K562 (cell line): ENCODE results near the gene CLDN5. TPM values are rescaled to one million over a fixed set of nuclear protein-coding genes. Genes with fewer than 3 reads are reported as not detected.

Source experiments
- ATAC-seq: fragments of 200-7000 bp; cut with Tn5 transposase; 3 replicates; pipeline ENCODE4 v1.9.1; 2020; ENCODE audit warnings: moderate library complexity
- BruUV-seq: library from RNA; stranded (reverse); fragments of 400-500 nt; replicated peaks from 2 replicates; lab custom pipeline; 2021; lab: Mats Ljungman, UMichigan
- CTCF ChIA-PET: fragments of 300-600 bp; formaldehyde crosslinking; extraction: SDS; loops from one replicate; lab custom pipeline; 2021; ENCODE audit warnings: low intra/inter-chr PET ratio; lab: Yijun Ruan, JAX
- POLR2A ChIA-PET: fragments of 300-600, 350-650 bp; sonication (Branson Sonifier 250); formaldehyde crosslinking; extraction: SDS; loops from one replicate; lab custom pipeline; 2021; ENCODE audit warnings: antibody characterized with exemption, inconsistent platforms; lab: Yijun Ruan, JAX
- DNase-seq, 4 experiments: peaks; one replicate each; pipeline versions ENCODE4 v3.0.0 to v3.0.0-alpha.2; 2011 to 2018; ENCODE audit warnings: low spot score in 3 of 4, mixed read lengths in 3 of 4; ENCODE audit errors: extremely low read depth in 1 of 4
- FAIRE-seq: peaks from 2 replicates; lab custom pipeline; 2011; peaks lifted over from hg19 to GRCh38; lab: Jason Lieb, UNC
- H2AFZ ChIP-seq: 2 replicates; pipeline ENCODE4 v1.6.0; 2011; ENCODE audit warnings: low read depth, low read length, control low read depth, inconsistent platforms
- H3K27ac ChIP-seq: fragments of 200-600 bp; 3 replicates; pipeline ENCODE4 v1.8.0; 2011; ENCODE audit warnings: low read depth, mild to moderate bottlenecking, control low read depth, inconsistent platforms, low read length, moderate library complexity, mixed read lengths; ENCODE audit errors: extremely low read depth
- H3K27me3 ChIP-seq, 2 experiments: fragments of 300-600 bp in 1 of 2; 2 replicates in 1 of 2; 3 replicates in 1 of 2; pipeline versions ENCODE4 v1.6.0 to v1.8.0; 2011; ENCODE audit warnings: inconsistent platforms in 2 of 2, low read length in 2 of 2, mild to moderate bottlenecking in 1 of 2, mixed read lengths in 1 of 2, moderate library complexity in 1 of 2; ENCODE audit not compliant: control insufficient read depth in 2 of 2, insufficient read depth in 2 of 2
- H3K36me3 ChIP-seq: fragments of 300-600 bp; 3 replicates; pipeline ENCODE4 v1.8.0; 2011; ENCODE audit warnings: mild to moderate bottlenecking, low read length, inconsistent platforms; ENCODE audit not compliant: control insufficient read depth, insufficient read depth
- H3K4me1 ChIP-seq, 2 experiments: fragments of 200-600 bp in 1 of 2; replicated peaks in 1 of 2; 2 replicates in 1 of 2; 3 replicates in 1 of 2; pipeline versions ENCODE4 v1.5.1 to v1.8.0; 2011; ENCODE audit warnings: inconsistent platforms in 2 of 2, low read length in 2 of 2, mild to moderate bottlenecking in 1 of 2, mixed read lengths in 1 of 2, moderate library complexity in 1 of 2; ENCODE audit not compliant: control insufficient read depth in 2 of 2, insufficient read depth in 2 of 2
- H3K4me2 ChIP-seq: 2 replicates; pipeline ENCODE4 v1.6.1; 2011; ENCODE audit warnings: low read length, control low read depth, inconsistent platforms, mixed read lengths; ENCODE audit not compliant: insufficient read depth
- H3K4me3 ChIP-seq: fragments of 200-600 bp; sonication (generic), shearing (Covaris generic); 2 replicates; pipeline ENCODE4 v1.5.1; 2016; ENCODE audit warnings: control low read depth, inconsistent platforms
- H3K79me2 ChIP-seq: fragments of 200-600 bp; 3 replicates; pipeline ENCODE4 v1.8.0; 2011; ENCODE audit warnings: low read length, inconsistent platforms; ENCODE audit not compliant: control insufficient read depth, insufficient read depth
- H3K9ac ChIP-seq, 2 experiments: 2 replicates each; pipeline versions ENCODE4 v1.6.0 to v1.6.1; 2011; ENCODE audit warnings: low read depth in 2 of 2, low read length in 2 of 2, control low read depth in 1 of 2, inconsistent platforms in 1 of 2, mild to moderate bottlenecking in 1 of 2, mixed read lengths in 1 of 2; ENCODE audit not compliant: insufficient read depth in 1 of 2
- H3K9me1 ChIP-seq: one replicate; pipeline ENCODE4 v1.6.0; 2011; ENCODE audit warnings: inconsistent platforms, mild to moderate bottlenecking, low read length, moderate library complexity; ENCODE audit not compliant: control insufficient read depth, insufficient read depth
- H3K9me3 ChIP-seq: replicated peaks from 2 replicates; pipeline ENCODE4 v1.5.1; 2011; ENCODE audit warnings: low read depth, low read length, inconsistent platforms; ENCODE audit not compliant: control insufficient read depth, insufficient read depth
- H4K20me1 ChIP-seq: replicated peaks from 2 replicates; pipeline ENCODE4 v1.6.1; 2011; ENCODE audit warnings: low read length, inconsistent platforms, mixed read lengths; ENCODE audit not compliant: control insufficient read depth, insufficient read depth
- CTCF ChIP-seq, 3 experiments: IDR thresholded peaks in 2 of 3; conservative IDR thresholded peaks in 1 of 3; 2 replicates each; pipeline ENCODE4 v1.5.1; 2011 to 2012; ENCODE audit warnings: low read length in 3 of 3, mild to moderate bottlenecking in 3 of 3, control low read depth in 2 of 3, improper control_type of control experiment in 1 of 3, inconsistent platforms in 1 of 3, low read depth in 1 of 3, mixed read lengths in 1 of 3, moderate library complexity in 1 of 3; ENCODE audit not compliant: insufficient read depth in 2 of 3
- EP400 ChIP-seq: fragments of 450-650 bp; IDR thresholded peaks from 2 replicates; pipeline ENCODE4 v1.6.1; 2017; ENCODE audit warnings: antibody characterized with exemption, mild to moderate bottlenecking, moderate library complexity
- FOXK2 ChIP-seq, 2 experiments: fragments of 450-650 bp; IDR thresholded peaks in 1 of 2; conservative IDR thresholded peaks in 1 of 2; 2 replicates each; pipeline ENCODE4 v1.6.1; 2016; ENCODE audit warnings: low read depth in 2 of 2, mild to moderate bottlenecking in 1 of 2
- MEIS2 ChIP-seq: fragments of 450-650 bp; IDR thresholded peaks from 2 replicates; pipeline ENCODE4 v1.6.1; 2014; ENCODE audit warnings: mild to moderate bottlenecking; ENCODE audit not compliant: partially characterized antibody
- MYNN ChIP-seq, 2 experiments: sonication (generic); formaldehyde crosslinking in 1 of 2; IDR thresholded peaks; 2 replicates each; pipeline versions ENCODE4 v1.5.0 to v1.6.1; 2016 to 2020; ENCODE audit warnings: antibody characterized with exemption in 1 of 2, missing genetic modification reagents in 1 of 2
- NR3C1 ChIP-seq: sonication (generic); formaldehyde crosslinking; IDR thresholded peaks from 2 replicates; pipeline ENCODE4 v1.8.1; 2022; ENCODE audit warnings: missing genetic modification reagents
- RAD51 ChIP-seq: fragments of 450-650 bp; IDR thresholded peaks from 2 replicates; pipeline ENCODE4 v1.7.1; 2016; ENCODE audit warnings: low read depth, mild to moderate bottlenecking, borderline replicate concordance
- SPI1 ChIP-seq: IDR thresholded peaks from 2 replicates; pipeline ENCODE4 v1.6.1; 2011; ENCODE audit warnings: low read depth, low read length, control low read depth, borderline replicate concordance
- TCFL5 ChIP-seq: fragments of 250-450 bp; sonication (Bioruptor Pico); conservative IDR thresholded peaks from 2 replicates; pipeline ENCODE4 v1.6.1; 2021; ENCODE audit warnings: mild to moderate bottlenecking, moderate library complexity, matching md5 sums
- THAP7 ChIP-seq: fragments of 250-450 bp; sonication (Bioruptor Pico); IDR thresholded peaks from 2 replicates; pipeline ENCODE4 v1.5.0; 2021
- ZNF280A ChIP-seq: fragments of 450-650 bp; IDR thresholded peaks from 2 replicates; pipeline ENCODE4 v1.6.1; 2018; ENCODE audit warnings: mild to moderate bottlenecking, low read depth; ENCODE audit not compliant: partially characterized antibody
- ZNF589 ChIP-seq: fragments of 200-800 bp; sonication (Bioruptor generic); IDR thresholded peaks from 2 replicates; pipeline ENCODE4 v1.6.1; 2016; ENCODE audit warnings: low read depth, missing genetic modification characterization, missing compliant biosample characterization
- ZNF699 ChIP-seq: fragments of 250-450 bp; sonication (Bioruptor Pico); IDR thresholded peaks from 2 replicates; pipeline ENCODE4 v1.8.0; 2021; ENCODE audit warnings: mild to moderate bottlenecking, moderate library complexity; ENCODE audit not compliant: insufficient replicate concordance
- WGBS: fragments of 100-300 bp; shearing (Covaris generic); methylation state at CpG from one replicate; pipeline ENCODE4 v1.1.6; 2016; ENCODE audit warnings: low coverage, mixed read lengths; ENCODE audit not compliant: insufficient coverage; ENCODE audit errors: missing lambda C conversion rate; 5-methylcytosine and 5-hydroxymethylcytosine counted together
- in situ Hi-C: fragments of 300-500 bp; cut with MboI; formaldehyde crosslinking; loops from 4 replicates; pipeline ENCODE4 v1.15.0; 2018; ENCODE audit warnings: inconsistent platforms, mixed read lengths
- intact Hi-C: fragments of 100-400 bp; cut with micrococcal nuclease; formaldehyde crosslinking; loops from 2 replicates; pipeline ENCODE4 v1.14.2; 2022
- polyA plus RNA-seq, 8 experiments: library from polyadenylated mRNA; depleted of rRNA in 4 of 8; stranded (reverse) in 5 of 8; unstranded in 3 of 8; fragments of >200 nt; fragmentation: Nextera tagmentation in 2 of 8; fragmentation: Illumina TruSeq in 1 of 8; extraction: Ambion mirVana in 2 of 8; extraction: Trizol in 1 of 8; gene quantifications; 2 replicates each; pipeline versions ENCODE4 v1.2.1 to v1.2.3, GENCODE V29; 2011 to 2014; ENCODE audit warnings: inconsistent platforms in 1 of 8, missing spikeins in 1 of 8
- total RNA-seq, 7 experiments: library from RNA; depleted of rRNA in 6 of 7; stranded (reverse); fragments of >200 nt in 6 of 7; fragmentation: Illumina TruSeq in 2 of 7; extraction: Trizol in 2 of 7; gene quantifications; 2 replicates each; pipeline versions ENCODE4 v1.2.1 to v1.2.3, GENCODE V29; 2011 to 2021; ENCODE audit warnings: low replicate concordance in 1 of 7

CLDN5 gene
- total and polyA plus RNA-seq, 9 of the 15 experiments (the other 6 are each of a cell fraction or from before 2014, with no cell fraction given): 0.20 TPM; not detected in 8

- 84% methylated on average over 6 of the region's 6 CpGs for WGBS
- peak overlapping the region in 1 of 2 experiments; percentile 10; a peak in 1 of 4 replicates for H3K9ac ChIP-seq
- no peak overlapping the region for H2AFZ ChIP-seq
- H3K79me2 ChIP-seq: peaks cover 22% of the 10 kb centered on the region
- H3K4me3 ChIP-seq: no peak overlapping the region
- POLR2A ChIA-PET: interaction anchor here (0.6 to 7.8 kb wide), 4 partner anchors 9 to 310 kb away, joined by 3 to 95 read pairs (median 28); partner anchors contain the start of genes CDC45 and UFD1
- peaks cover 97% of the 10 kb centered on the region for H3K36me3 ChIP-seq
- CTCF ChIA-PET: interaction anchor here (0.5 kb wide), 1 partner anchor 37 kb away, joined by 3 read pairs; no protein-coding TSS in a partner anchor
- FAIRE-seq (no peak), ATAC-seq (peak; percentile 11; the same call in 2 of the 3 replicates), DNase-seq (peak in 2 of 4 experiments; percentile 78 to 80)
- H3K9me1 ChIP-seq: no peaks in the 10 kb centered on the region
- no peak overlapping the region for H3K4me2 ChIP-seq
- no peak overlapping the region for H3K27ac ChIP-seq
- BruUV-seq: no TSS peak
- H3K27me3 ChIP-seq: no peaks in the 10 kb centered on the region
- intact Hi-C loops (no loop called here), in situ Hi-C loops (no loop called here)
- no peaks in the 10 kb centered on the region; a peak in 2 of 5 replicates for H3K4me1 ChIP-seq
- no peaks in the 10 kb centered on the region for H3K9me3 ChIP-seq
- no peaks in the 10 kb centered on the region; the same call in 1 of the 2 replicates for H4K20me1 ChIP-seq
- TF ChIP-seq ZNF589 (no peak), TCFL5 (no peak), FOXK2 (conservative IDR thresholded peaks at IDR 0.05 in 1 of 2, IDR thresholded peaks at IDR 0.05 in 1 of 2; ENCODE audit: low read depth in 2 of 2) (no peak), MEIS2 (no peak), CTCF (IDR thresholded peaks at IDR 0.05 in 2 of 3, conservative IDR thresholded peaks at IDR 0.05 in 1 of 3; ENCODE audit: insufficient read depth in 2 of 3, low read depth in 1 of 3, low read length in 3 of 3) (0 out of 6 replicates have a peak, but pooled peaks of 2 of the 3 experiments have one; percentile 7 to 19), ZNF280A (no peak), MYNN (IDR thresholded peaks at IDR 0.05) (no peak), MYNN (CRISPR knock-in tag; IDR thresholded peaks at IDR 0.05) (0 out of 2 replicates have a peak, but pooled peaks have one; percentile 16), SPI1 (peak; percentile 0; the same call in 1 of the 2 replicates), ZNF699 (CRISPR knock-in tag) (peak; percentile 16), EP400 (no peak), NR3C1 (CRISPR knock-in tag) (0 out of 2 replicates have a peak, but pooled peaks have one; percentile 51), RAD51 (0 out of 2 replicates have a peak, but pooled peaks have one; percentile 5), THAP7 (CRISPR knock-in tag) (no peak)
Observed at GRCh38 chr22:19492504-19493174, 31.6 kb downstream of the CLDN5 start.
